Neuronal stem cell (in vitro differentiated cells): ENCODE data around the gene GSTO2.

Experiments used
- DNase-seq: peaks from one replicate; pipeline ENCODE4 v3.0.0-alpha.2; 2013; ENCODE audit warnings: low spot score
- H2AFZ ChIP-seq: one replicate; pipeline ENCODE4 v1.6.1; 2013; ENCODE audit warnings: mild to moderate bottlenecking, low read length, inconsistent platforms
- H2AK5ac ChIP-seq: 2 replicates; pipeline ENCODE4 v1.6.1; 2013; ENCODE audit warnings: low read depth, mild to moderate bottlenecking, inconsistent platforms, low read length, moderate library complexity, mixed read lengths
- H2BK120ac ChIP-seq: 2 replicates; pipeline ENCODE4 v1.6.1; 2013; ENCODE audit warnings: low read depth, mild to moderate bottlenecking, inconsistent platforms, low read length, moderate library complexity, mixed read lengths
- H2BK12ac ChIP-seq: one replicate; pipeline ENCODE4 v1.6.1; 2013; ENCODE audit warnings: low read length, inconsistent platforms
- H2BK15ac ChIP-seq: 2 replicates; pipeline ENCODE4 v1.6.1; 2013; ENCODE audit warnings: mild to moderate bottlenecking, low read length, inconsistent platforms, mixed read lengths
- H2BK5ac ChIP-seq: one replicate; pipeline ENCODE4 v1.6.1; 2013; ENCODE audit warnings: inconsistent platforms, mild to moderate bottlenecking, low read length, moderate library complexity
- H3K14ac ChIP-seq: one replicate; pipeline ENCODE4 v1.6.1; 2013; ENCODE audit warnings: low read length, inconsistent platforms
- H3K18ac ChIP-seq: 2 replicates; pipeline ENCODE4 v1.6.1; 2013; ENCODE audit warnings: low read length, inconsistent platforms
- H3K23ac ChIP-seq: 2 replicates; pipeline ENCODE4 v1.6.1; 2013; ENCODE audit warnings: low read depth, mild to moderate bottlenecking, mixed read lengths, low read length, inconsistent platforms; ENCODE audit not compliant: poor library complexity
- H3K27ac ChIP-seq: replicated peaks from 3 replicates; pipeline ENCODE4 v1.5.1; 2013; ENCODE audit warnings: low read length, inconsistent platforms
- H3K27me3 ChIP-seq, 3 experiments: 2 replicates each; pipeline ENCODE4 v1.6.1; 2013; ENCODE audit warnings: low read length in 3 of 3, mild to moderate bottlenecking in 2 of 3, inconsistent platforms in 1 of 3, low read depth in 1 of 3, mixed read lengths in 1 of 3, moderate library complexity in 1 of 3; ENCODE audit not compliant: control insufficient read depth in 3 of 3, insufficient read depth in 3 of 3
- H3K36me3 ChIP-seq, 2 donors: replicated peaks in 1 of 2; 2 replicates each; pipeline ENCODE4 v1.6.1; 2013; ENCODE audit warnings: low read length in 2 of 2; ENCODE audit not compliant: control insufficient read depth in 2 of 2, insufficient read depth in 2 of 2
- H3K4ac ChIP-seq: 2 replicates; pipeline ENCODE4 v1.6.1; 2013; ENCODE audit warnings: inconsistent platforms, mild to moderate bottlenecking, low read length, moderate library complexity
- H3K4me1 ChIP-seq, 2 donors: 1 replicate in 1 of 2; 2 replicates in 1 of 2; pipeline ENCODE4 v1.6.1; 2013; ENCODE audit warnings: low read length in 2 of 2, low read depth in 1 of 2; ENCODE audit not compliant: control insufficient read depth in 2 of 2, insufficient read depth in 1 of 2
- H3K4me2 ChIP-seq: one replicate; pipeline ENCODE4 v1.6.1; 2013; ENCODE audit warnings: mild to moderate bottlenecking, low read length, inconsistent platforms; ENCODE audit not compliant: insufficient read depth, poor library complexity, severe bottlenecking
- H3K4me3 ChIP-seq, 2 donors: 2 replicates each; pipeline ENCODE4 v1.5.1; 2013; ENCODE audit warnings: low read length in 2 of 2, mild to moderate bottlenecking in 2 of 2, inconsistent platforms in 1 of 2, moderate library complexity in 1 of 2
- H3K79me1 ChIP-seq: one replicate; pipeline ENCODE4 v1.6.1; 2013; ENCODE audit warnings: low read depth, mild to moderate bottlenecking, inconsistent platforms, low read length, moderate library complexity
- H3K9ac ChIP-seq: one replicate; pipeline ENCODE4 v1.6.1; 2013; ENCODE audit warnings: mild to moderate bottlenecking, low read depth, low read length, inconsistent platforms; ENCODE audit not compliant: poor library complexity
- H3K9me3 ChIP-seq, 2 donors: replicated peaks in 1 of 2; 2 replicates each; pipeline versions ENCODE3 to v1.6.1; 2013; ENCODE audit warnings: low read length in 2 of 2, mild to moderate bottlenecking in 2 of 2, inconsistent platforms in 1 of 2, low read depth in 1 of 2, mixed read lengths in 1 of 2, moderate library complexity in 1 of 2; ENCODE audit not compliant: control insufficient read depth in 2 of 2, insufficient read depth in 1 of 2
- H4K8ac ChIP-seq: one replicate; pipeline ENCODE4 v1.6.1; 2013; ENCODE audit warnings: low read depth, mild to moderate bottlenecking, inconsistent platforms, low read length, moderate library complexity
- H4K91ac ChIP-seq: one replicate; pipeline ENCODE4 v1.6.1; 2013; ENCODE audit warnings: low read length, low read depth, mild to moderate bottlenecking, inconsistent platforms; ENCODE audit not compliant: poor library complexity
- WGBS, 2 donors: extraction: QIAGEN DNeasy Blood & Tissue Kit; methylation state at CpG; one replicate each; pipeline ENCODE4 v1.1.7; 2013; ENCODE audit warnings: missing lambda C conversion rate in 2 of 2, mixed read lengths in 1 of 2; ENCODE audit not compliant: insufficient read length in 2 of 2, insufficient replicate concordance in 1 of 2; ENCODE audit errors: extremely low coverage in 2 of 2; 5-methylcytosine and 5-hydroxymethylcytosine counted together

Gene GSTO2

GRCh38 chr10:104300002-104300735 lies 31.2 kb downstream of the GSTO2 start:
- no peaks in the 10 kb centered on the region for H3K79me1 ChIP-seq
- H3K27ac ChIP-seq, result no peak overlapping the region
- no peaks in the 10 kb centered on the region for H3K27me3 ChIP-seq

GRCh38 chr10:104300736-104301292 lies 31.8 kb downstream of the GSTO2 start:
- peaks cover 0 to 5% of the 10 kb centered on the region in 2 donors for H3K9me3 ChIP-seq
- H3K18ac ChIP-seq, result no peak overlapping the region
- no peak for DNase-seq
- H2BK15ac ChIP-seq, result no peak overlapping the region
- no peak overlapping the region for H3K23ac ChIP-seq
- H3K36me3 ChIP-seq, result no peaks in the 10 kb centered on the region
- no peak overlapping the region for H3K9ac ChIP-seq
- H2BK12ac ChIP-seq, result no peak overlapping the region
- H3K4me3 ChIP-seq, result no peak overlapping the region
- no peaks in the 10 kb centered on the region for H3K79me1 ChIP-seq
- no peak overlapping the region for H3K4me2 ChIP-seq
- H3K4me1 ChIP-seq, result peaks cover 4 to 16% of the 10 kb centered on the region in 2 donors
- no peak overlapping the region for H4K8ac ChIP-seq
- H2BK120ac ChIP-seq, result no peak overlapping the region
- no peak overlapping the region for H2AK5ac ChIP-seq
- no CpG with 5 or more reads among the region's 7 CpGs for WGBS, 2 donors
- H3K4ac ChIP-seq, result no peak overlapping the region
- no peak overlapping the region for H3K14ac ChIP-seq
- no peak overlapping the region for H2BK5ac ChIP-seq
- H3K27me3 ChIP-seq, result no peaks in the 10 kb centered on the region
- H2AFZ ChIP-seq, result peak overlapping the region; percentile 31
- no peak overlapping the region for H4K91ac ChIP-seq
- H3K27ac ChIP-seq, result no peak overlapping the region

More at GRCh38 chr10:104300002-104300735, 31.2 kb downstream of the GSTO2 start:
- H3K4me2 ChIP-seq, result no peak overlapping the region
- H4K91ac ChIP-seq, result no peak overlapping the region
- no peak overlapping the region for H3K23ac ChIP-seq
- no peak overlapping the region for H2BK15ac ChIP-seq
- H3K4ac ChIP-seq, result no peak overlapping the region
- WGBS, 2 donors, result no CpG with 5 or more reads among the region's 12 CpGs
- H2AFZ ChIP-seq, result no peak overlapping the region
- no peak overlapping the region for H2BK120ac ChIP-seq
- H4K8ac ChIP-seq, result no peak overlapping the region
- H3K9ac ChIP-seq, result no peak overlapping the region
- no peak overlapping the region for H3K14ac ChIP-seq
- H2BK5ac ChIP-seq, result peak overlapping the region; percentile 63
- no peak for DNase-seq
- H3K4me1 ChIP-seq, result peaks cover 3 to 14% of the 10 kb centered on the region in 2 donors
- H3K4me3 ChIP-seq, result no peak overlapping the region
- H3K36me3 ChIP-seq, result no peaks in the 10 kb centered on the region
- H3K9me3 ChIP-seq, result peaks cover 0 to 5% of the 10 kb centered on the region in 2 donors
- no peak overlapping the region for H3K18ac ChIP-seq
- no peak overlapping the region for H2BK12ac ChIP-seq
- H2AK5ac ChIP-seq, result no peak overlapping the region

- H4K91ac ChIP-seq, result no peak overlapping the region
- H3K23ac ChIP-seq, result no peak overlapping the region
- no peak overlapping the region for H4K8ac ChIP-seq
- no peak overlapping the region for H2BK120ac ChIP-seq
- H2AK5ac ChIP-seq, result no peak overlapping the region
- H2AFZ ChIP-seq, result no peak overlapping the region
- no peak overlapping the region for H3K4me2 ChIP-seq
- H3K4me3 ChIP-seq, result no peak overlapping the region
- H3K36me3 ChIP-seq, result no peaks in the 10 kb centered on the region
- no peak overlapping the region for H2BK5ac ChIP-seq
- no CpG with 5 or more reads among the region's 3 CpGs for WGBS, 2 donors
- H3K79me1 ChIP-seq, result no peaks in the 10 kb centered on the region
- peaks cover 0 to 5% of the 10 kb centered on the region in 2 donors for H3K9me3 ChIP-seq
- DNase-seq, result no peak
- H2BK12ac ChIP-seq, result no peak overlapping the region
- no peak overlapping the region for H2BK15ac ChIP-seq
- no peak overlapping the region for H3K27ac ChIP-seq
- no peak overlapping the region for H3K9ac ChIP-seq
- no peak overlapping the region for H3K4ac ChIP-seq
- no peaks in the 10 kb centered on the region for H3K27me3 ChIP-seq
- peaks cover 9 to 23% of the 10 kb centered on the region in 2 donors for H3K4me1 ChIP-seq
- H3K18ac ChIP-seq, result no peak overlapping the region
- H3K14ac ChIP-seq, result no peak overlapping the region
Measured at GRCh38 chr10:104301907-104302690, 33.1 kb downstream of the GSTO2 start.
